Measurements from ENCODE around the gene NARS2.
"Not testable (repeated sequence)": the region's sequence is repeated elsewhere in the genome, so short reads cannot be mapped to it uniquely, and the experiment has no call there.

The NARS2 gene

GRCh38 chr11:78472905-78473304, 101.8 kb downstream of the NARS2 start:
- DNase-seq: no peak

GRCh38 chr11:78472382-78472781, 102.3 kb downstream of the NARS2 start:
- no peak for DNase-seq

- DNase-seq: no peak
Measured at GRCh38 chr11:78470861-78471442, 103.7 kb downstream of the NARS2 start.

- no peak for DNase-seq
Measured at GRCh38 chr11:78469896-78470295, 104.8 kb downstream of the NARS2 start.

- no peak for DNase-seq
Measured at GRCh38 chr11:78467931-78468330, 106.7 kb downstream of the NARS2 start.

- DNase-seq: no peak
Measured at GRCh38 chr11:78467370-78467769, 107.3 kb downstream of the NARS2 start.

- DNase-seq: no peak
Measured at GRCh38 chr11:78465169-78465942, 109.3 kb downstream of the NARS2 start.

GRCh38 chr11:78464787-78465168, 109.9 kb downstream of the NARS2 start:
- DNase-seq: not testable (repeated sequence)

- DNase-seq: no peak
Measured at GRCh38 chr11:78460471-78460870, 114.2 kb downstream of the NARS2 start.

- DNase-seq: no peak
Measured at GRCh38 chr11:78459738-78460137, 114.9 kb downstream of the NARS2 start.

GRCh38 chr11:78457448-78457847, 117.2 kb downstream of the NARS2 start:
- DNase-seq: no peak

- no peak for DNase-seq
Measured at GRCh38 chr11:78453140-78453935, 121.3 kb downstream of the NARS2 start.

GRCh38 chr11:78451371-78452150, 123.1 kb downstream of the NARS2 start:
- DNase-seq: no peak

GRCh38 chr11:78450866-78451265, 123.8 kb downstream of the NARS2 start:
- no peak for DNase-seq

GRCh38 chr11:78449866-78450265, 124.8 kb downstream of the NARS2 start:
- DNase-seq: no peak

- no peak for DNase-seq
Measured at GRCh38 chr11:78446210-78446609, 128.5 kb downstream of the NARS2 start.

GRCh38 chr11:78444726-78445125, 129.9 kb downstream of the NARS2 start:
- DNase-seq: no peak

- DNase-seq: no peak
Measured at GRCh38 chr11:78441956-78442355, 132.7 kb downstream of the NARS2 start.

GRCh38 chr11:78438298-78438975, 136.2 kb downstream of the NARS2 start:
- no peak for DNase-seq

GRCh38 chr11:78432956-78433355, 141.7 kb downstream of the NARS2 start:
- no peak for DNase-seq

GRCh38 chr11:78432058-78432515, 142.6 kb downstream of the NARS2 start:
- DNase-seq: no peak

- no peak for DNase-seq
Measured at GRCh38 chr11:78429660-78430059, 145.0 kb downstream of the NARS2 start.

Measured in SIG-M5 (cell line).